Thoracic aorta (tissue), 2 donors: ENCODE results near the gene NUDT3. TPM values are rescaled to one million over a fixed set of nuclear protein-coding genes. Genes with fewer than 3 reads are reported as not detected.

Experiments used
- ATAC-seq: fragments of 150-250 bp; one replicate; pipeline ENCODE4 v1.8.0; 2017; ENCODE audit warnings: low read depth; ENCODE audit not compliant: insufficient number of reproducible peaks, low FRiP score
- DNase-seq: peaks from one replicate; pipeline ENCODE4 v3.0.0-alpha.2; 2020; ENCODE audit warnings: low spot score
- H3K27ac ChIP-seq, 2 donors: fragments of 200-600 bp; sonication (generic); 1 replicate in 1 of 2; 2 replicates in 1 of 2; pipeline ENCODE4 v1.5.1; 2016; ENCODE audit warnings: mild to moderate bottlenecking in 2 of 2, moderate library complexity in 2 of 2
- H3K27me3 ChIP-seq: fragments of 200-600 bp; sonication (generic); replicated peaks from 2 replicates; pipeline ENCODE4 v1.6.0; 2016; ENCODE audit warnings: mild to moderate bottlenecking; ENCODE audit not compliant: insufficient read depth
- H3K36me3 ChIP-seq: fragments of 200-600 bp; sonication (generic); one replicate; pipeline ENCODE4 v1.5.1; 2016
- H3K4me1 ChIP-seq, 2 donors: fragments of 200-600 bp; sonication (generic); 1 replicate in 1 of 2; 2 replicates in 1 of 2; pipeline versions ENCODE4 v1.5.1 to v1.6.0; 2016; ENCODE audit warnings: low read depth in 2 of 2, mild to moderate bottlenecking in 1 of 2; ENCODE audit not compliant: control insufficient read depth in 1 of 2
- H3K4me3 ChIP-seq: fragments of 200-600 bp; sonication (generic); 2 replicates; pipeline ENCODE4 v1.5.1; 2016; ENCODE audit warnings: mild to moderate bottlenecking
- H3K9me3 ChIP-seq: fragments of 200-600 bp; sonication (generic); 2 replicates; pipeline ENCODE4 v1.5.1; 2016
- CTCF ChIP-seq: fragments of 200-600 bp; sonication (generic); IDR thresholded peaks from one replicate; pipeline ENCODE4 v1.5.1; 2019; ENCODE audit warnings: antibody characterized with exemption
- total RNA-seq, 2 donors: library from RNA; depleted of rRNA; stranded (reverse); fragments of >200 nt; gene quantifications; one replicate each; pipeline versions ENCODE4 v1.1.0 to v1.2.3, GENCODE V29; 2016

The NUDT3 gene
- total RNA-seq, 2 donors from 2014 or later, result 34.8 to 46.8 TPM

- no peaks in the 10 kb centered on the region for H3K9me3 ChIP-seq
- TF ChIP-seq CTCF, result no peak
Observed at GRCh38 chr6:34436803-34437643, 44.6 kb upstream of the NUDT3 start.

GRCh38 chr6:34435916-34436315 lies 43.4 kb upstream of the NUDT3 start:
- Histone ChIP-seq H3K36me3 (no peaks in the 10 kb centered on the region), H3K4me1 (no peaks in the 10 kb centered on the region), H3K9me3 (no peaks in the 10 kb centered on the region), H3K27ac (no peak overlapping the region), H3K27me3 (no peaks in the 10 kb centered on the region), H3K4me3 (no peak overlapping the region)
- DNase-seq, result no peak
- ATAC-seq, result no peak
- no peak for TF ChIP-seq CTCF

More at GRCh38 chr6:34436803-34437643, 44.6 kb upstream of the NUDT3 start:
- Histone ChIP-seq H3K27ac (no peak overlapping the region), H3K36me3 (no peaks in the 10 kb centered on the region), H3K4me1 (no peaks in the 10 kb centered on the region), H3K4me3 (no peak overlapping the region), H3K27me3 (no peaks in the 10 kb centered on the region)
- DNase-seq (no peak), ATAC-seq (no peak)

- Histone ChIP-seq H3K4me3 (peak within 1 kb of the TSS; percentile 92), H3K9me3 (no peaks in the 10 kb centered on the region)
- peak; percentile 82 for ATAC-seq
Observed at GRCh38 chr6:34425498-34426410, 33.3 kb upstream of the NUDT3 start, which contains the start of gene RPS10. RPS10 (minus strand) TSS chr6:34426069; CDS start chr6:34425221, 848 bp downstream.

GRCh38 chr6:34425132-34425497 lies 32.6 kb upstream of the NUDT3 start:
- DNase-seq, result no peak
- Histone ChIP-seq H3K4me3 (peak overlapping the region; percentile 92), H3K27ac (peak overlapping the region; percentile 65 to 79), H3K9me3 (no peaks in the 10 kb centered on the region), H3K27me3 (no peaks in the 10 kb centered on the region), H3K4me1 (peaks cover 6 to 20% of the 10 kb centered on the region in 2 donors), H3K36me3 (peaks cover 36% of the 10 kb centered on the region)
- no peak for ATAC-seq
- no peak for TF ChIP-seq CTCF

More at GRCh38 chr6:34425498-34426410, 33.3 kb upstream of the NUDT3 start, which contains the start of gene RPS10:
- peaks cover 6 to 20% of the 10 kb centered on the region in 2 donors for H3K4me1 ChIP-seq
- H3K27ac ChIP-seq, result peak within 1 kb of the TSS; percentile 70 to 79
- peaks cover 30% of the 10 kb centered on the region for H3K36me3 ChIP-seq
- DNase-seq, result peak; percentile 69
- no peak for TF ChIP-seq CTCF
- H3K27me3 ChIP-seq, result no peaks in the 10 kb centered on the region
